WERI-Rb-1 (cell line): Measurements from ENCODE around the gene EIF5A2.
"Not testable (repeated sequence)": the region's sequence is repeated elsewhere in the genome, so short reads cannot be mapped to it uniquely, and the experiment has no call there.

Experiments
- DNase-seq: peaks from one replicate; pipeline ENCODE4 v3.0.0-alpha.2; 2020
- H3K27ac ChIP-seq: fragments of 250-450 bp; sonication (Bioruptor Pico); 2 replicates; pipeline ENCODE4 v1.5.1; 2020; ENCODE audit warnings: mild to moderate bottlenecking, moderate library complexity
- H3K27me3 ChIP-seq: fragments of 250-450 bp; sonication (Bioruptor Pico); 2 replicates; pipeline ENCODE4 v1.5.1; 2021; ENCODE audit warnings: mild to moderate bottlenecking, low read depth, moderate library complexity; ENCODE audit not compliant: insufficient read depth, severe bottlenecking
- H3K36me3 ChIP-seq: fragments of 250-450 bp; sonication (Bioruptor Pico); 2 replicates; pipeline ENCODE4 v1.5.1; 2020; ENCODE audit warnings: mild to moderate bottlenecking, moderate library complexity
- H3K4me3 ChIP-seq: 2 replicates; pipeline ENCODE4 v1.5.1; 2011; ENCODE audit warnings: low read depth, mild to moderate bottlenecking, control low read depth, low read length
- H3K9me3 ChIP-seq: fragments of 250-450 bp; sonication (Bioruptor Pico); 2 replicates; pipeline ENCODE4 v1.5.1; 2021; ENCODE audit warnings: mild to moderate bottlenecking, moderate library complexity; ENCODE audit not compliant: severe bottlenecking
- TF ChIP-seq, protein P1 (sequence below): IDR thresholded peaks from 2 replicates; pipeline ENCODE4 v1.5.1; 2011; ENCODE audit warnings: low read depth, mild to moderate bottlenecking, control low read depth, inconsistent platforms, low read length

Gene EIF5A2

DNA sequence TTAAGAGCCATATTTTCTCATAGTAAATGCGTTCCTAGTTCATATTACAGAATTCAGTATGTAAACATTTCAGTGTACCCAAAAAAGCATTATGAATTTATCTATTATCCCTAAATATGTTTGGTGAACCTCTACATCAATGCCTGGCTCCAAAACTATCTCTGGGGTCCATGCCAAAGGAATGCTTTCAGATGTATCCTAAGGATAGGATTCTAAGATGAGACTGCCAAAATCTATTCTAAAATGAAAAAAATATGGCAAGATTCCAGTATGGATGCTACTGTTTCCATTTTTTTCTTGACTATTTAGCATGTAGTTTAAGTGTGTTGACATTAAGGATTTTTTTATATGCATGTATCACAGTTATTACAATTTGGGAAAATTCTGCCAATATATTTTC is 18.8 kb downstream of the EIF5A2 start:
- H3K27ac ChIP-seq: no peak overlapping the region
- TF ChIP-seq, protein P1, sequence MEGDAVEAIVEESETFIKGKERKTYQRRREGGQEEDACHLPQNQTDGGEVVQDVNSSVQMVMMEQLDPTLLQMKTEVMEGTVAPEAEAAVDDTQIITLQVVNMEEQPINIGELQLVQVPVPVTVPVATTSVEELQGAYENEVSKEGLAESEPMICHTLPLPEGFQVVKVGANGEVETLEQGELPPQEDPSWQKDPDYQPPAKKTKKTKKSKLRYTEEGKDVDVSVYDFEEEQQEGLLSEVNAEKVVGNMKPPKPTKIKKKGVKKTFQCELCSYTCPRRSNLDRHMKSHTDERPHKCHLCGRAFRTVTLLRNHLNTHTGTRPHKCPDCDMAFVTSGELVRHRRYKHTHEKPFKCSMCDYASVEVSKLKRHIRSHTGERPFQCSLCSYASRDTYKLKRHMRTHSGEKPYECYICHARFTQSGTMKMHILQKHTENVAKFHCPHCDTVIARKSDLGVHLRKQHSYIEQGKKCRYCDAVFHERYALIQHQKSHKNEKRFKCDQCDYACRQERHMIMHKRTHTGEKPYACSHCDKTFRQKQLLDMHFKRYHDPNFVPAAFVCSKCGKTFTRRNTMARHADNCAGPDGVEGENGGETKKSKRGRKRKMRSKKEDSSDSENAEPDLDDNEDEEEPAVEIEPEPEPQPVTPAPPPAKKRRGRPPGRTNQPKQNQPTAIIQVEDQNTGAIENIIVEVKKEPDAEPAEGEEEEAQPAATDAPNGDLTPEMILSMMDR: no peak
- DNase-seq: no peak

DNA sequence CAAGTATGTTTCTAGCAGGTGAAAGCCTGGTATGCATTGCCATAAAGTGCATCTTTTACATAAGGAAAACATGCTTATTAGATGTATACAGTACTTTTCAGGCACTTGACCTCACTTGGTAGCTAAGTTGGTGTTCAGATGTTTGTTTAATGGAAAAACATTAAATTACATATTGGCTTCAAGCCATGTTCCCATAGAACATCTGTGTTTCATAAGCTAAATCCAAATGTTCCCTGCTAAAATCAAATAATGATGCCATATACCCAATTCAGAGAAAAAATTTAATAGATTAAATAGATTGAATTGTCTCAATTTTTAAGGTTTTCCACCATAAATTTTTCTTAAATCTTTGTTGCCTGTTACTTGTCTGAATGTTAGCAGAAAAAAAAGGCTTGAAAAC is 19.3 kb downstream of the EIF5A2 start:
- Histone ChIP-seq H3K27me3 (no peaks in the 10 kb centered on the region), H3K9me3 (no peaks in the 10 kb centered on the region), H3K4me3 (no peak overlapping the region), H3K27ac (no peak overlapping the region), H3K36me3 (no peaks in the 10 kb centered on the region)
- no peak for DNase-seq
- TF ChIP-seq, protein P1: no peak

More for the DNA sequence above, 18.8 kb downstream of the EIF5A2 start:
- H3K36me3 ChIP-seq: no peaks in the 10 kb centered on the region
- no peaks in the 10 kb centered on the region for H3K9me3 ChIP-seq
- H3K27me3 ChIP-seq: no peaks in the 10 kb centered on the region
- no peak overlapping the region for H3K4me3 ChIP-seq

DNA sequence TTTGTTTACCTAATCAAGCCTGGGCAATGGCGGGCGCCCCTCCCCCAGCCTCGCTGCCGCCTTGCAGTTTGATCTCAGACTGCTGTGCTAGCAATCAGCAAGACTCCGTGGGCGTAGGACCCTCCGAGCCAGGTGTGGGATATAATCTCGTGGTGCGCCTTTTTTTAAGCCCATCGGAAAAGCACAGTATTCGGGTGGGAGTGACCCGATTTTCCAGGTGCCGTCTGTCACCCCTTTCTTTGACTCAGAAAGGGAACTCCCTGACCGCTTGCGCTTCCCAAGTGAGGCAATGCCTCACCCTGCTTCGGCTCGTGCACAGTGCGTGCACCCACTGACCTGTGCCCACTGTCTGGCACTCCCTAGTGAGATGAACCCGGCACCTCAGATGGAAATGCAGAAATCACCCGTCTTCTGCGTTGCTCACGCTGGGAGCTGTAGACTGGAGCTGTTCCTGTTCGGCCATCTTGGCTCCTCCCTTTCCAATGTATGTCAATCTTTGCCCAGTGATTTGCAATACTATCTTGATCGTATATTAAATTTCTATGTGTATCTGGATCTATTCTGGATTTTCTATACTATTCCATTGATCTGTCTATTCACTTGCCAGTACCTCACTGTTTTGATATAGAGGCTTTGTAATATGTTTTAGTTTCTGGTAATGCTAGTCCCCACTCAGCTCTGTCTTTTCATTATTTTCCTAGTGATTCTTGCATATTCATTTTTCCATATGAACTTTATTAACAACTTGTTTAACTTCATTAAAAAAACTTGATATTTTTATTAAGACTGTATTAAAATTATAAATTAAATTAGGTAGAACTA is 24.1 kb downstream of the EIF5A2 start:
- H3K36me3 ChIP-seq, H3K9me3 ChIP-seq, H3K27ac ChIP-seq, DNase-seq, H3K27me3 ChIP-seq, H3K4me3 ChIP-seq: not testable (repeated sequence)

DNA sequence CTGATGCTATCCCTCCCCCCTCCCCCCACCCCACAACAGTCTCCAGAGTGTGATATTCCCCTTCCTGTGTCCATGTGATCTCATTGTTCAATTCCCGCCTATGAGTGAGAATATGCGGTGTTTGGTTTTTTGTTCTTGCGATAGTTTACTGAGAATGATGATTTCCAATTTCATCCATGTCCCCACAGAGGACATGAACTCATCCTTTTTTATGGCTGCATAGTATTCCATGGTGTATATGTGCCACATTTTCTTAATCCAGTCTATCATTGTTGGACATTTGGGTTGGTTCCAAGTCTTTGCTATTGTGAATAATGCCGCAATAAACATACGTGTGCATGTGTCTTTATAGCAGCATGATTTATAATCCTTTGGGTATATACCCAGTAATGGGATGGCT is 29.7 kb downstream of the EIF5A2 start:
- not testable (repeated sequence) for H3K27me3 ChIP-seq, H3K27ac ChIP-seq, H3K9me3 ChIP-seq, H3K4me3 ChIP-seq, H3K36me3 ChIP-seq, DNase-seq

DNA sequence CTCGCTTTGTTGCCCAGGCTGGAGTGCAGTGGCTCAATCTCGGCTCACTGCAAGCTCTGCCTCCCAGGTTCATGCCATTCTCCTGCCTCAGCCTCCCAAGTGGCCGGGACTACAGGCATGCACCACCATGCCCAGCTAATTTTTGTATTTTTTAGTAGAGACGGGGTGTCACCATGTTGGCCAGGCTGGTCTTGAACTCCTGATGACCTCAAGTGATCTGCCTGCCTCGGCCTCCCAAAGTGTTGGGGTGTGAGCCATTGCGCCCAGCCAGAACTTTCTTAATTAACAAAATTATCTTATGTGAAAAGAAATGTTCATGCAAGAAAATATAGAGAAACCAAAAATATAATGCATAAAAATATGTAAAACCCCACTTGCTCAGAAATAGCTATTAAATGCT is 31.1 kb downstream of the EIF5A2 start:
- not testable (repeated sequence) for DNase-seq, H3K9me3 ChIP-seq, H3K4me3 ChIP-seq, H3K27me3 ChIP-seq, H3K36me3 ChIP-seq, H3K27ac ChIP-seq

DNA sequence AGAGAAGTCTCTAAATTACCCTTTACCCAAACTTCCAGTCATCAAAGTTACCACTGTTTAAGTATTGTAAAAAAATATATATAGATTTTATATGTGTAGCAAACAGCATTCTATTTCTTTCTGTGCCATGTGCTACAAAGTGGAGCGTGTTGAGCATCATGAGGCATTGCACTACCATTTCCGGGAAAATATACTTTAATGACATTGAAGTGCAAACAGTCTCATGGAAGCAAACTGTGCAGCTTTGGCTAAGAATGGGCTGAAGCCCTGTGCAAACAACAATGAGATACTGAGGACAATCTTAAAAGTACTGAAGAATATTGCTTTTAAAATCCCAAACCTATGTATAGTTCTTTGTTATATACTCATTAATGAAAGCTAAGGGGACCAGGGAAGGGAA is 31.9 kb downstream of the EIF5A2 start:
- DNase-seq: no peak
- Histone ChIP-seq H3K36me3 (no peaks in the 10 kb centered on the region), H3K27me3 (no peaks in the 10 kb centered on the region), H3K9me3 (no peaks in the 10 kb centered on the region), H3K27ac (no peak overlapping the region), H3K4me3 (no peak overlapping the region)
- TF ChIP-seq, protein P1: no peak

DNA sequence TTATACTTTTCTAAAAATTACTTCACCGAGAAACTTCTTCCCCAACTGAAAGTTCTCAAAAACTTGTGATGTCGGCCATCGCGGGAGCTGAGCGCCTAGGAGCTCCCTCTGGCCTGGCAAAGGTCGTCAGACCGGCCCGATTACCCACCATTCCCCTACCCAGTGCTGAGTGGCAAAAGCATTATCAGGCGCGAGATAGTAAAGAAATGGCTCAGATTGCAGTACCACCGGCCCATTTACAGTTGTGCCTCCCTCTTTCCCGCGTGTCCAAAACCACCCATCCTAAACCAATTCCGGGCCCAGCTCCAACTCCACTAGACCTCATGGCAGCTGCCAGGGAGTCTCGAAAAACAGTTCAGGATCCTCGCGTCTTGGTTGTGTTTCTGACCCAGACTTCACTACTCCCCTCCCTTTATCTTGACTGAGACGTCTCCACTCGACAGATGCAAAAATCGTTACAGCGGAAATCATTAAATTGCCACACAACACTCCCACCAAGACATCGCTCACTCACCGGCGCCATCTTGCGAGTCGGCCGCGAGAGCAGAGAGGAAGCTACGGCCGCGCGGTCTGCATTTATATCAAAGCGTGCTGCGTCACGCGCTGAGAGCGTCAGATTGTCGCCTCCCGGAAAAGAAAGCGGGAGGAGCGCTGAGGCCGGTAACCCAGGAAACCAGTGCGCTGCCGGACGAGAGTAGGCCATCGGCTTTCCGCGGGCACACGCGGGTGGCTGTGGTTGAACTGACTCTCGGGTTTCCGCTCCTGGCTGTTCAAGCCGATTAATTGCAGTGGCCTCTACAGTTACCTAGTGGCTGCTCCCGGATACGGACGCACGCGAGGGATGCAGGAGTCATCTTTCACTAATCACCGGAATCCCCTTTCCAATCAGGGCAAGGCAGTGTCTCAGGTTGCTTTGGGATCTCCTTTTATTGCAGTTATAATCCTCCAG is 38.5 kb downstream of the EIF5A2 start, which contains the start of gene RPL22L1:
Gene RPL22L1 (minus strand): TSS at position 551 of the 949 bp plus-strand sequence. CDS start 28 bp downstream, at position 523.
- Histone ChIP-seq H3K27me3 (no peaks in the 10 kb centered on the region), H3K36me3 (peaks cover 35% of the 10 kb centered on the region), H3K27ac (peak within 1 kb of the TSS; percentile 90), H3K9me3 (no peaks in the 10 kb centered on the region), H3K4me3 (peak within 1 kb of the TSS; percentile 82)
- DNase-seq: peak; percentile 97
- TF ChIP-seq, protein P1: 0 out of 2 replicates have a peak, but pooled peaks have one; percentile 6
